H1 (cell line): Measurements from ENCODE around the gene BPGM. TPM values are rescaled to one million over a fixed set of nuclear protein-coding genes. Genes with fewer than 3 reads are reported as not detected.

Experiments used
- CTCF ChIA-PET: fragments of 300-600 bp; sonication (Branson Sonifier 250); formaldehyde crosslinking; loops from one replicate; lab custom pipeline; 2021; ENCODE audit not compliant: partially characterized antibody; lab: Charles Lee
- POLR2A ChIA-PET: fragments of 300-600 bp; sonication (Branson Sonifier 250); formaldehyde crosslinking; loops from one replicate; lab custom pipeline; 2021; ENCODE audit warnings: inconsistent platforms; ENCODE audit not compliant: partially characterized antibody; lab: Charles Lee
- DNase-seq, 2 experiments: peaks; one replicate each; pipeline versions ENCODE4 v3.0.0 to v3.0.0-alpha.2; 2010 to 2022; ENCODE audit warnings: low spot score in 2 of 2, low read depth in 1 of 2, mixed read lengths in 1 of 2
- FAIRE-seq: peaks from 2 replicates; lab custom pipeline; 2011; peaks lifted over from hg19 to GRCh38; lab: Jason Lieb, UNC
- H2AFZ ChIP-seq: 2 replicates; pipeline ENCODE4 v1.8.1; 2012; ENCODE audit warnings: low read length, inconsistent platforms
- H2AK5ac ChIP-seq: 2 replicates; pipeline ENCODE4 v1.6.1; 2013; ENCODE audit warnings: low read depth, low read length
- H2BK120ac ChIP-seq: replicated peaks from 2 replicates; pipeline ENCODE3; 2013; ENCODE audit warnings: low read depth, low read length, inconsistent platforms
- H2BK12ac ChIP-seq: 2 replicates; pipeline ENCODE4 v1.6.1; 2013; ENCODE audit warnings: low read depth, low read length
- H2BK15ac ChIP-seq: 2 replicates; pipeline ENCODE4 v1.6.1; 2013; ENCODE audit warnings: low read length
- H2BK20ac ChIP-seq: 2 replicates; pipeline ENCODE4 v1.6.1; 2013; ENCODE audit warnings: low read length
- H2BK5ac ChIP-seq: 2 replicates; pipeline ENCODE4 v1.6.1; 2013; ENCODE audit warnings: low read depth, low read length
- H3K14ac ChIP-seq: 2 replicates; pipeline ENCODE4 v1.6.1; 2013; ENCODE audit warnings: inconsistent platforms; ENCODE audit not compliant: insufficient read length
- H3K18ac ChIP-seq: 2 replicates; pipeline ENCODE4 v1.6.1; 2013; ENCODE audit warnings: low read length; ENCODE audit errors: extremely low read depth
- H3K23ac ChIP-seq: 2 replicates; pipeline ENCODE4 v1.6.1; 2013; ENCODE audit warnings: inconsistent platforms; ENCODE audit not compliant: insufficient read length
- H3K23me2 ChIP-seq: 2 replicates; pipeline ENCODE4 v1.6.1; 2013; ENCODE audit warnings: low read depth, low read length
- H3K27ac ChIP-seq: 2 replicates; pipeline ENCODE4 v1.6.1; 2011; ENCODE audit warnings: low read depth, low read length, inconsistent platforms
- H3K27me3 ChIP-seq, 4 experiments: replicated peaks in 1 of 4; 1 replicate in 1 of 4; 2 replicates in 3 of 4; pipeline versions ENCODE4 v1.6.1 to v1.8.1; 2011 to 2013; ENCODE audit warnings: low read length in 3 of 4, mild to moderate bottlenecking in 3 of 4, inconsistent platforms in 2 of 4, mixed read lengths in 2 of 4, moderate library complexity in 1 of 4; ENCODE audit not compliant: control insufficient read depth in 3 of 4, insufficient read depth in 3 of 4; ENCODE audit errors: extremely low read depth in 1 of 4
- H3K36me3 ChIP-seq, 4 experiments: 2 replicates each; pipeline versions ENCODE4 v1.6.1 to v1.8.1; 2011 to 2013; ENCODE audit warnings: mild to moderate bottlenecking in 4 of 4, low read length in 3 of 4, moderate library complexity in 2 of 4, control low read depth in 1 of 4, inconsistent platforms in 1 of 4; ENCODE audit not compliant: insufficient read depth in 4 of 4, control insufficient read depth in 2 of 4
- H3K4ac ChIP-seq: replicated peaks from 2 replicates; pipeline ENCODE3; 2013; ENCODE audit warnings: low read length, low read depth, mixed read lengths, inconsistent platforms; ENCODE audit not compliant: insufficient read length
- H3K4me1 ChIP-seq, 4 experiments: replicated peaks in 1 of 4; 1 replicate in 1 of 4; 2 replicates in 3 of 4; pipeline versions ENCODE4 v1.6.1 to v1.8.1; 2011 to 2013; ENCODE audit warnings: low read length in 3 of 4, inconsistent platforms in 2 of 4, mixed read lengths in 1 of 4; ENCODE audit not compliant: insufficient read depth in 4 of 4, control insufficient read depth in 3 of 4
- H3K4me2 ChIP-seq, 2 experiments: 2 replicates each; pipeline versions ENCODE4 v1.6.1 to v1.8.1; 2011 to 2013; ENCODE audit warnings: low read depth in 2 of 2, low read length in 2 of 2, control low read depth in 1 of 2, inconsistent platforms in 1 of 2, mild to moderate bottlenecking in 1 of 2; ENCODE audit not compliant: insufficient read depth in 1 of 2
- H3K4me3 ChIP-seq, 4 experiments: fragments of 200-600, 300-600 bp in 1 of 4; sonication (generic), shearing (Covaris generic), sonication (Bioruptor Twin) in 1 of 4; 2 replicates each; pipeline versions ENCODE4 v1.5.1 to v1.8.1; 2011 to 2016; ENCODE audit warnings: low read length in 4 of 4, low read depth in 3 of 4, control low read depth in 2 of 4, inconsistent platforms in 2 of 4, mild to moderate bottlenecking in 2 of 4, mixed read lengths in 1 of 4, moderate library complexity in 1 of 4; ENCODE audit not compliant: insufficient read depth in 2 of 4; ENCODE audit errors: extremely low read depth in 1 of 4
- H3K56ac ChIP-seq: replicated peaks from 2 replicates; pipeline ENCODE3; 2013; ENCODE audit warnings: low read depth, mild to moderate bottlenecking, mixed read lengths, low read length, inconsistent platforms; ENCODE audit not compliant: insufficient read length
- H3K79me1 ChIP-seq: 2 replicates; pipeline ENCODE4 v1.6.1; 2013; ENCODE audit warnings: low read depth, low read length, control low read depth
- H3K79me2 ChIP-seq, 2 experiments: 2 replicates each; pipeline versions ENCODE4 v1.6.1 to v1.8.1; 2012 to 2013; ENCODE audit warnings: low read length in 2 of 2, mild to moderate bottlenecking in 2 of 2, inconsistent platforms in 1 of 2; ENCODE audit not compliant: insufficient read depth in 2 of 2, control insufficient read depth in 1 of 2
- H3K9ac ChIP-seq, 4 experiments: replicated peaks in 1 of 4; 1 replicate in 1 of 4; 2 replicates in 3 of 4; pipeline versions ENCODE4 v1.6.1 to v1.8.1; 2011 to 2013; ENCODE audit warnings: low read depth in 3 of 4, low read length in 3 of 4, control low read depth in 2 of 4, mild to moderate bottlenecking in 2 of 4, moderate library complexity in 2 of 4, inconsistent platforms in 1 of 4; ENCODE audit errors: extremely low read depth in 1 of 4
- H3K9me3 ChIP-seq, 2 experiments: 2 replicates each; pipeline versions ENCODE4 v1.6.1 to v1.8.1; 2012 to 2013; ENCODE audit warnings: mild to moderate bottlenecking in 2 of 2, moderate library complexity in 2 of 2, control low read depth in 1 of 2, inconsistent platforms in 1 of 2, low read depth in 1 of 2, low read length in 1 of 2, mixed read lengths in 1 of 2; ENCODE audit not compliant: insufficient read depth in 2 of 2
- H4K20me1 ChIP-seq, 2 experiments: replicated peaks in 1 of 2; 2 replicates each; pipeline versions ENCODE3 to v1.8.1; 2011 to 2013; ENCODE audit warnings: inconsistent platforms in 2 of 2, low read length in 2 of 2, mild to moderate bottlenecking in 1 of 2; ENCODE audit not compliant: insufficient read depth in 2 of 2, control insufficient read depth in 1 of 2
- H4K5ac ChIP-seq: 2 replicates; pipeline ENCODE4 v1.6.1; 2013; ENCODE audit warnings: low read length, low read depth, mixed read lengths, inconsistent platforms; ENCODE audit not compliant: insufficient read length
- H4K8ac ChIP-seq: 2 replicates; pipeline ENCODE4 v1.8.0; 2013; ENCODE audit warnings: mild to moderate bottlenecking, moderate library complexity, low read length, inconsistent platforms; ENCODE audit not compliant: insufficient read depth; ENCODE audit errors: extremely low read depth
- H4K91ac ChIP-seq: replicated peaks from 2 replicates; pipeline ENCODE3; 2013; ENCODE audit warnings: low read length, mixed read lengths, inconsistent platforms; ENCODE audit not compliant: insufficient read length
- CREB1 ChIP-seq: IDR thresholded peaks from 2 replicates; pipeline ENCODE4 v1.6.1; 2012; ENCODE audit warnings: inconsistent platforms
- CTBP2 ChIP-seq: IDR thresholded peaks from 2 replicates; pipeline ENCODE4 v1.7.0; 2011; ENCODE audit warnings: borderline replicate concordance, mild to moderate bottlenecking, moderate library complexity, mixed read lengths, low read length; ENCODE audit not compliant: insufficient read depth, insufficient read length
- HDAC2 ChIP-seq, 2 experiments: fragments of 300-600 bp in 1 of 2; sonication (generic) in 1 of 2; IDR thresholded peaks; 2 replicates each; pipeline ENCODE4 v1.6.1; 2011 to 2012; ENCODE audit warnings: low read depth in 2 of 2, low read length in 2 of 2, mild to moderate bottlenecking in 2 of 2, moderate library complexity in 2 of 2, borderline replicate concordance in 1 of 2, inconsistent platforms in 1 of 2
- KDM1A ChIP-seq: fragments of 200-600, 300-600 bp; sonication (generic); IDR thresholded peaks from 2 replicates; pipeline ENCODE4 v1.7.1; 2016; ENCODE audit warnings: mild to moderate bottlenecking, low read length, borderline replicate concordance
- KDM4A ChIP-seq: IDR thresholded peaks from one replicate; pipeline ENCODE4 v1.7.1; 2012; ENCODE audit warnings: low read depth, mild to moderate bottlenecking, moderate library complexity, low read length, inconsistent platforms; ENCODE audit not compliant: severe bottlenecking
- POU5F1 ChIP-seq: IDR thresholded peaks from 2 replicates; pipeline ENCODE4 v1.6.1; 2011; ENCODE audit warnings: low read depth, mild to moderate bottlenecking, low read length, moderate library complexity
- RBBP5 ChIP-seq: IDR thresholded peaks from 2 replicates; pipeline ENCODE4 v1.7.1; 2012; ENCODE audit warnings: low read depth, mild to moderate bottlenecking, inconsistent platforms, low read length, moderate library complexity, borderline replicate concordance
- SIN3A ChIP-seq, 2 experiments: IDR thresholded peaks in 1 of 2; conservative IDR thresholded peaks in 1 of 2; 2 replicates each; pipeline ENCODE4 v1.6.1; 2011 to 2012; ENCODE audit warnings: low read length in 2 of 2, improper control_type of control experiment in 1 of 2, low read depth in 1 of 2, mild to moderate bottlenecking in 1 of 2
- SIRT6 ChIP-seq: IDR thresholded peaks from one replicate; pipeline ENCODE4 v1.7.1; 2012; ENCODE audit warnings: low read length, inconsistent platforms
- TAF1 ChIP-seq: IDR thresholded peaks from 2 replicates; pipeline ENCODE4 v1.6.1; 2011; ENCODE audit warnings: mild to moderate bottlenecking, low read depth, low read length
- YY1 ChIP-seq: IDR thresholded peaks from 2 replicates; pipeline ENCODE4 v1.6.1; 2011; ENCODE audit warnings: low read depth, mild to moderate bottlenecking, low read length
- WGBS, 2 experiments: shearing (Covaris generic) in 1 of 2; methylation state at CpG; one replicate each; pipeline versions ENCODE4 v1.1.6 to v1.1.7; 2013 to 2015; ENCODE audit warnings: low lambda C conversion rate in 2 of 2, mixed read lengths in 2 of 2, inconsistent platforms in 1 of 2, low coverage in 1 of 2, missing lambda C conversion rate in 1 of 2; ENCODE audit not compliant: insufficient replicate concordance in 2 of 2, insufficient coverage in 1 of 2, insufficient read length in 1 of 2; ENCODE audit errors: extremely low coverage in 1 of 2, missing lambda C conversion rate in 1 of 2; 5-methylcytosine and 5-hydroxymethylcytosine counted together
- polyA plus RNA-seq, 7 experiments: library from polyadenylated mRNA; depleted of rRNA in 3 of 7; stranded (reverse) in 5 of 7; unstranded in 2 of 7; fragments of >200 nt in 5 of 7; fragments of 200-250 nt in 2 of 7; gene quantifications; 1 replicate in 5 of 7; 2 replicates in 1 of 7; 4 replicates in 1 of 7; pipeline versions ENCODE4 v1.2.1 to v1.2.3, GENCODE V29; 2011 to 2013; ENCODE audit warnings: missing spikeins in 2 of 7, mixed read lengths in 2 of 7
- total RNA-seq: library from RNA; stranded (reverse); fragmentation: NEBNext Ultra II Directional; extraction: Animal tissue kit (Norgen Biotek cat#: 25700); gene quantifications from 2 replicates; pipeline ENCODE4 v1.2.1, GENCODE V29; 2021
- TF ChIP-seq, protein P1 (sequence below): IDR thresholded peaks from 2 replicates; pipeline ENCODE4 v1.6.1; 2012; ENCODE audit warnings: inconsistent platforms
- TF ChIP-seq, protein P2 (sequence below): IDR thresholded peaks from 2 replicates; pipeline ENCODE4 v1.6.1; 2012; ENCODE audit warnings: inconsistent platforms

BPGM gene
- total and polyA plus RNA-seq, 2 of the 8 experiments (the other 6 are each of a cell fraction or from before 2014, with no cell fraction given): 9.7 to 15.3 TPM

DNA sequence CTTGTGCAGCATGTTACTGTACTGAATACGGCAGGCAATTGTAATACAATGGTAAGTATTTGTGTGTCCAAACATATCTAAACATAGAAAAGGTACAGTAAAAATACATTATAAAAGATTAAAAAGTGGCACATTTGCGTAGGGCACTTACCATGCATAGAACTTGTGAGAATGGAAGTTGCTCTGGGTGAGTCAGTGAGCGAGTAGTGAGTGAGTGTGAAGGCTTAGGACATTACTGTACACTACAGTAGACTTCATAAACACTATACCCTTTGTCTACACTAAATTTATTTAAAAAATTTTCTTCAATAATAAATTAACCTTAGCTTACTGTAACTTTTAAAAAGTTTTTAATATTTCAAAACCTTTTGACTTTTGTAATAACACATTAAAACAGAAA lies 37.5 kb downstream of the BPGM start:
- Histone ChIP-seq H3K4ac (no peak overlapping the region), H3K79me2 (no peaks in the 10 kb centered on the region), H3K27me3 (no peaks in the 10 kb centered on the region), H2AFZ (no peak overlapping the region), H4K8ac (no peak overlapping the region), H2AK5ac (no peak overlapping the region), H3K18ac (no peak overlapping the region), H3K79me1 (no peaks in the 10 kb centered on the region), H3K36me3 (peaks cover 0 to 4% (median under 1%) of the 10 kb centered on the region in 4 experiments; a peak in 4 of 8 replicates), H4K91ac (no peak overlapping the region), H2BK12ac (no peak overlapping the region), H3K9ac (no peak overlapping the region), H4K5ac (no peak overlapping the region), H3K23me2 (peaks cover 1% of the 10 kb centered on the region; the same call in 1 of the 2 replicates), H3K27ac (no peak overlapping the region), H3K4me1 (no peaks in the 10 kb centered on the region), H3K14ac (no peak overlapping the region), H2BK15ac (no peak overlapping the region), H2BK5ac (no peak overlapping the region), H3K4me2 (no peak overlapping the region), H3K9me3 (no peaks in the 10 kb centered on the region), H2BK20ac (no peak overlapping the region), H3K56ac (no peak overlapping the region), H3K23ac (no peak overlapping the region), H4K20me1 (no peaks in the 10 kb centered on the region), H3K4me3 (no peak overlapping the region), H2BK120ac (no peak overlapping the region)
- no peak for DNase-seq
- 90% methylated on average over 3 of the region's 3 CpGs; no CpG with 5 or more reads in 1 of the 2 experiments for WGBS, 2 experiments
- ChIA-PET CTCF (interaction anchor here (0.6 to 2.6 kb wide), 7 partner anchors 10 to 288 kb away, joined by 3 to 13 read pairs (median 5); no protein-coding TSS in a partner anchor), POLR2A (no interaction called here)
- FAIRE-seq: no peak
- TF ChIP-seq SIRT6: no peak
- no peak for TF ChIP-seq SIN3A (conservative IDR thresholded peaks at IDR 0.05 in 1 of 2, IDR thresholded peaks at IDR 0.05 in 1 of 2; ENCODE audit: low read depth in 1 of 2, low read length in 2 of 2)
- no peak for TF ChIP-seq POU5F1
- no peak for TF ChIP-seq KDM4A
- no peak for TF ChIP-seq TAF1
- no peak for TF ChIP-seq CTBP2
- no peak for TF ChIP-seq HDAC2 (IDR thresholded peaks at IDR 0.05; ENCODE audit: borderline replicate concordance in 1 of 2, low read depth in 2 of 2, low read length in 2 of 2)
- no peak for TF ChIP-seq YY1
- no peak for TF ChIP-seq KDM1A
- TF ChIP-seq, protein P1, sequence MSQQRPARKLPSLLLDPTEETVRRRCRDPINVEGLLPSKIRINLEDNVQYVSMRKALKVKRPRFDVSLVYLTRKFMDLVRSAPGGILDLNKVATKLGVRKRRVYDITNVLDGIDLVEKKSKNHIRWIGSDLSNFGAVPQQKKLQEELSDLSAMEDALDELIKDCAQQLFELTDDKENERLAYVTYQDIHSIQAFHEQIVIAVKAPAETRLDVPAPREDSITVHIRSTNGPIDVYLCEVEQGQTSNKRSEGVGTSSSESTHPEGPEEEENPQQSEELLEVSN: no peak
- TF ChIP-seq CREB1: no peak
- TF ChIP-seq RBBP5: no peak
- TF ChIP-seq, protein P2, sequence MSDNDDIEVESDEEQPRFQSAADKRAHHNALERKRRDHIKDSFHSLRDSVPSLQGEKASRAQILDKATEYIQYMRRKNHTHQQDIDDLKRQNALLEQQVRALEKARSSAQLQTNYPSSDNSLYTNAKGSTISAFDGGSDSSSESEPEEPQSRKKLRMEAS: no peak
